Adipocyte (in vitro differentiated cells): ENCODE data around the gene KNCN.
A peak's percentile ranks its signal among the peaks of the same experiment; 100 is the strongest.

Experiments used
- DNase-seq: peaks from one replicate; pipeline ENCODE4 v3.0.0-alpha.2; 2015; ENCODE audit warnings: low read depth
- H3K27me3 ChIP-seq: replicated peaks from 2 replicates; pipeline ENCODE4 v1.7.0; 2013; ENCODE audit warnings: mild to moderate bottlenecking, low read length, moderate library complexity; ENCODE audit not compliant: control insufficient read depth, insufficient read depth
- H3K36me3 ChIP-seq: 2 replicates; pipeline ENCODE4 v1.7.0; 2013; ENCODE audit warnings: low read length, mild to moderate bottlenecking, moderate library complexity; ENCODE audit not compliant: control insufficient read depth, insufficient read depth, severe bottlenecking
- H3K4me1 ChIP-seq: 2 replicates; pipeline ENCODE4 v1.7.0; 2013; ENCODE audit warnings: mild to moderate bottlenecking, low read length, moderate library complexity; ENCODE audit not compliant: control insufficient read depth, insufficient read depth
- H3K4me3 ChIP-seq: 2 replicates; pipeline ENCODE4 v1.7.0; 2013; ENCODE audit warnings: mild to moderate bottlenecking, low read length, moderate library complexity
- H3K9ac ChIP-seq: 2 replicates; pipeline ENCODE4 v1.7.0; 2013; ENCODE audit warnings: mild to moderate bottlenecking, low read length, moderate library complexity
- H3K9me3 ChIP-seq: 2 replicates; pipeline ENCODE4 v1.7.0; 2013; ENCODE audit warnings: mild to moderate bottlenecking, low read length, moderate library complexity; ENCODE audit not compliant: control insufficient read depth

KNCN gene

GRCh38 chr1:46528297-46528955, 23.0 kb downstream of the KNCN start:
- H3K9ac ChIP-seq = no peak overlapping the region
- no peaks in the 10 kb centered on the region for H3K9me3 ChIP-seq
- H3K4me3 ChIP-seq = no peak overlapping the region
- peaks cover 6% of the 10 kb centered on the region for H3K4me1 ChIP-seq
- peaks cover 65% of the 10 kb centered on the region for H3K27me3 ChIP-seq
- no peaks in the 10 kb centered on the region for H3K36me3 ChIP-seq
- peak; percentile 32 for DNase-seq

- Histone ChIP-seq H3K36me3 (no peaks in the 10 kb centered on the region), H3K4me1 (peaks cover 11% of the 10 kb centered on the region), H3K27me3 (peaks cover 65% of the 10 kb centered on the region), H3K9me3 (no peaks in the 10 kb centered on the region), H3K4me3 (no peak overlapping the region), H3K9ac (no peak overlapping the region)
- peak; percentile 92 for DNase-seq
These were observed 23.8 kb downstream of the KNCN start for GRCh38 chr1:46527474-46528296.

GRCh38 chr1:46526691-46527291, 24.7 kb downstream of the KNCN start:
- no peaks in the 10 kb centered on the region for H3K9me3 ChIP-seq
- peaks cover 57% of the 10 kb centered on the region for H3K27me3 ChIP-seq
- no peaks in the 10 kb centered on the region for H3K36me3 ChIP-seq
- peaks cover 19% of the 10 kb centered on the region for H3K4me1 ChIP-seq
- no peak overlapping the region for H3K9ac ChIP-seq
- H3K4me3 ChIP-seq = no peak overlapping the region
- no peak for DNase-seq

GRCh38 chr1:46526013-46526690, 25.3 kb downstream of the KNCN start:
- H3K27me3 ChIP-seq = peaks cover 52% of the 10 kb centered on the region
- peaks cover 26% of the 10 kb centered on the region for H3K4me1 ChIP-seq
- H3K36me3 ChIP-seq = no peaks in the 10 kb centered on the region
- H3K9ac ChIP-seq = no peak overlapping the region
- H3K9me3 ChIP-seq = no peaks in the 10 kb centered on the region
- DNase-seq = no peak
- no peak overlapping the region for H3K4me3 ChIP-seq

- DNase-seq = no peak
- no peaks in the 10 kb centered on the region for H3K9me3 ChIP-seq
- no peak overlapping the region for H3K9ac ChIP-seq
- peaks cover 33% of the 10 kb centered on the region for H3K4me1 ChIP-seq
- H3K36me3 ChIP-seq = no peaks in the 10 kb centered on the region
- H3K4me3 ChIP-seq = no peak overlapping the region
- peaks cover 45% of the 10 kb centered on the region for H3K27me3 ChIP-seq
These were observed 26.0 kb downstream of the KNCN start for GRCh38 chr1:46525253-46525983.

GRCh38 chr1:46524843-46525242, 26.6 kb downstream of the KNCN start:
- Histone ChIP-seq H3K4me1 (peaks cover 39% of the 10 kb centered on the region), H3K27me3 (peaks cover 41% of the 10 kb centered on the region), H3K36me3 (no peaks in the 10 kb centered on the region), H3K4me3 (no peak overlapping the region), H3K9ac (no peak overlapping the region), H3K9me3 (no peaks in the 10 kb centered on the region)
- no peak for DNase-seq

GRCh38 chr1:46523496-46524353, 27.7 kb downstream of the KNCN start:
- no peak overlapping the region for H3K4me3 ChIP-seq
- peaks cover 42% of the 10 kb centered on the region for H3K4me1 ChIP-seq
- H3K9me3 ChIP-seq = no peaks in the 10 kb centered on the region
- no peak for DNase-seq
- H3K36me3 ChIP-seq = no peaks in the 10 kb centered on the region
- H3K9ac ChIP-seq = no peak overlapping the region
- H3K27me3 ChIP-seq = peaks cover 37% of the 10 kb centered on the region

- Histone ChIP-seq H3K27me3 (peaks cover 36% of the 10 kb centered on the region), H3K4me3 (peak overlapping the region; percentile 28), H3K9ac (no peak overlapping the region), H3K9me3 (no peaks in the 10 kb centered on the region), H3K4me1 (peaks cover 42% of the 10 kb centered on the region), H3K36me3 (no peaks in the 10 kb centered on the region)
- DNase-seq = no peak
These were observed 28.5 kb downstream of the KNCN start for GRCh38 chr1:46522969-46523320.

- Histone ChIP-seq H3K4me1 (peaks cover 36% of the 10 kb centered on the region), H3K9ac (peak overlapping the region; percentile 36), H3K36me3 (no peaks in the 10 kb centered on the region), H3K9me3 (no peaks in the 10 kb centered on the region), H3K4me3 (peak overlapping the region; percentile 34), H3K27me3 (peaks cover 39% of the 10 kb centered on the region)
- peak; percentile 40 for DNase-seq
These were observed 29.1 kb downstream of the KNCN start for GRCh38 chr1:46522184-46522968.
